ENCODE data around the gene RHOG.

GRCh38 chr11:3826721-3827120, 14.0 kb downstream of the RHOG start:
- TF ChIP-seq CTCF (IDR thresholded peaks at IDR 0.05), result no peak
- no peak for TF ChIP-seq EP300 (IDR thresholded peaks at IDR 0.05)
